HUDEP-2 (cell line): ENCODE results near the gene SLC25A12.
"Not testable (repeated sequence)": the region's sequence is repeated elsewhere in the genome, so short reads cannot be mapped to it uniquely, and the experiment has no call there.

Experiments
- DNase-seq, 76 experiments: peaks; one replicate each; lab custom pipeline; 2025; ENCODE audit not compliant: unreplicated experiment in 76 of 76; lab: John Stamatoyannopoulos, UW

The SLC25A12 gene

DNA sequence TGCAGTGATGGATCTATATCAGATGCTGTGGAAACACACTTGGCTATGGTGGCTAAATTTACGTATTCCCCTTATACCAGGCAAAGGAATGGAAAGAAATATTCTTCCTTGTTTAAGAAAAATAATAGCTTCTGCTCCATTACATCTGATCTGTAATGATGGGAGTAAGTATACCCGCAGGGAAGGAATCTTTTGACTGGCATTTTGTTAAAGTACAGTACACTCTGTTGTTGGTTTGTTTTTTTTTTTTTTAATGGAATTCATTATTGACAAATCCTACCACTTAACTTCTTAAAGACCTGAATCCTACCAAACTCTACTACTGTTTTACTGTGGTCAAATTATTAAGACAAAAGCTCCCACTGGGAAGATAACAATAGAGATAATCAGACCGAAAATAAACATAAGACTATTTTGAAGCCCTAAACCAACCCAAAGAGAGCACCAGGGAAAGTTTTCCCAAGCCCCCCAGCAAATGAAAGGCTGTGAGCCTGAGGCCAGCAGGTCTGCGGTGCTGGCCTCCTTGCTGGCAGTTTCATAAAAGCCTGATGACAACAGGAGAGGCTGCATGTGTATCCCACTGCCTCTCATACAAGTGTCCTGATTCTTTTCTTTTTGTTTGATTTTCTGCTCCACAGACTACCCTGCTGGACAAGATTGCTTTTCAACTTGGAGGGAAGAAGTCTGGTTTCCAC is 101.0 kb downstream of the SLC25A12 start:
- no peak for DNase-seq

DNA sequence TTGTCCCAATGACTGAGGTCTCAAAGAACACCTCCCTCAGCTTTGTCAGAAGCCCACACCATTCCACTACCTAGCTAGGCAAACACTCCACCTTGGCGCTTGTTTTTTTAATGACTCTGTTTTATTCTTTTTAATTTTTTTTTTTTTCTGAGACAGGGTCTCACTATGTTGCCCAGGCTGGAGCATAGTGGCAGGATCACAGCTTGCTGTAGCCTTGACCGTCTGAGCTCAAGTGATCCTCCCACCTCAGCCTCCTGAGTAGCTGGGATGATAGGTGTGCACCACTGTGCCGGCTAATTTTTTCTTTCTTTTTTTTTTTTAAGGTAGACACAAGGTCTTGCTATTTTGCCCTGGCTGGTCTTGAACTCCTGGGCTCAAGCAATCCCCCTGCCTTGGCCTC is 101.9 kb downstream of the SLC25A12 start:
- DNase-seq, result no peak

DNA sequence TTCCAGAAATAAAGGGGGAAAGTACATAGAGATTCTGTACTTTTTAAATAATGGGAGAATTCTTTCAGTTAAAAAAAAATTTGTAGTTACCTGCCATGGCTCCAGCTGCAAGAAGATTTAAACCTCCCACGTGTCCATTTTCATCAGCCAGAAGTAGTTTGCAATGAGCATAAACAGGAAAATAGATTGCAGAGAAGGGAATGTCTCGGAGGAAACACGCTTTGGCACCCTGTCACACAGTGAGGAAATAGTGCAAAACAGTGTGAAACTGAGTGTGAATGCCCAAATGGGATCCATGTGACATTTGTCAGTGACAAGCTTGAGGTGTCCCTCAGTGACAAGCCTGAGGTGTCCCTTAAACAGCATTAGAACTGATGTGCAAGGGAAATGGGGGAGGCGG is 102.7 kb downstream of the SLC25A12 start:
- no peak for DNase-seq

- no peak for DNase-seq
Observed at GRCh38 chr2:171789956-171790355, 104.1 kb downstream of the SLC25A12 start.

DNA sequence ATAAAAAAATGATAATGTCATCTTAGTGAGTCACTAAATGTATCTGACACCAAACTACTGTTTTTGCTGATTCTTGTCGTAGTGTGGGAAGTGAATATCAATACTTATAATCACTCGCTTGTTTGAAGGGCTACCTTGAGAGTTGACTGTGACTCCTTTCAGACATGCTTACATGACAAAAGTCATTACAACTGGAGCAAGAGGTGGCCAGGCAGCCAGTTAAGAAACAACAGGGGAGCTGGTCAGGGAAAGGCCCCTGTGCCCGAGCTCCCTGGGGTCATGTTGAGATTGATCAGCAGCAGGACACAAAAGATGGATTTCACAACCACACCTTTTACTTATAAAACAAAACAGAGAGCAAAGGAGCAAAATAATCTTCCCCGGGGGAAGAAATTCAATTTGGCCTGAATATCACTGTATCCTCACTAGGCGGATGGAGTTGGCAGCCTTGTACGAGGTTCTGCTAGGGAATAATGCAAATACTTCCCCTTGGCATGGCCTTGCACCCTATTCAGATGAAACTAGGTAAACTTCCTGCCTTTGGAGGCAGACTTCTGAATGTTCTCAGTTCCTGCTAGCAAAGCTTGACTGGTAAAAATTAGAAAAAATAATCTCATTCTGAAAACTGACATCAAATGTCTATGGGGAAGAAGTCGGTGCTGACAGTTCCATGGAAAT is 105.6 kb downstream of the SLC25A12 start:
- no peak for DNase-seq

- DNase-seq, result no peak
Observed at GRCh38 chr2:171787333-171788072, 106.5 kb downstream of the SLC25A12 start.

DNA sequence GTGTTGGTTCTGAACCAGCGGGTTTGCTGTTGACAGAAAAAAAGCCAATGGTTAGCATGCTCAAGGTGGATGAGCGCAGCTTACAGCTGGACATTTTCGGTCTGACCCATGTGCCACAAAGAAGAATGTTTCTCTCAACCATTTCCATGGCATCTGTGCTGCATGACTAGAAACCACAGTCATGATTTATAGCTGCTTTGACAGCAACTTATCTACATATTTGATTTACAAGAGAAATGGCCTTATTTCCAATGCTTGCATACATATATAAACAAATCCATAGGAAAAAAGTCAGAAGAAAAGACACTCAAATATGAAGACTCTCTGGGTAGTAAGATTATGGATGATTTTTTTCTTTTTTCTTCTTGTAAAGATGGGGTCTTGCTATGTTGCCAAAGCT is 108.6 kb downstream of the SLC25A12 start:
- no peak for DNase-seq

DNA sequence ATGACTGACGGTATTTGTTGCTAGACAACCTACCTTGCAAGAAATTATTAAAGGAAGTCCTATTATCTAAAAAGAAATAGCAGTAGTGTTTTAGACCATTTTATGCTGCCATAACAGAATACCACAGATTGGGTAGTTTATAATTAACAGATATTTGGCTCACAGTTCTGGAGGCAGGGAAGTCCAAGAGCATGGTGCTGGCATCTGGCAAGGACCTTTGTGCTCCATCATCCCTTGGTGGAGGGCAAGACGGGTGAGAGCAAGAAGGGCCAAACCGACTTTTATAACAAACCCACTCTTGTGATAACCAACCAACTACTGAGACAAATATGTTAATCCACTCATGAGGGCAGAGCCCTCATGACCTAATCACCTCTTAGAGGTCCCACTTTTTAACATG is 115.5 kb downstream of the SLC25A12 start:
- DNase-seq, result no peak

GRCh38 chr2:171774581-171774980 is 119.5 kb downstream of the SLC25A12 start:
- DNase-seq, result not testable (repeated sequence)

- no peak for DNase-seq
Observed at GRCh38 chr2:171772373-171772772, 121.7 kb downstream of the SLC25A12 start.

GRCh38 chr2:171771463-171771862 is 122.6 kb downstream of the SLC25A12 start:
- DNase-seq, result no peak

DNA sequence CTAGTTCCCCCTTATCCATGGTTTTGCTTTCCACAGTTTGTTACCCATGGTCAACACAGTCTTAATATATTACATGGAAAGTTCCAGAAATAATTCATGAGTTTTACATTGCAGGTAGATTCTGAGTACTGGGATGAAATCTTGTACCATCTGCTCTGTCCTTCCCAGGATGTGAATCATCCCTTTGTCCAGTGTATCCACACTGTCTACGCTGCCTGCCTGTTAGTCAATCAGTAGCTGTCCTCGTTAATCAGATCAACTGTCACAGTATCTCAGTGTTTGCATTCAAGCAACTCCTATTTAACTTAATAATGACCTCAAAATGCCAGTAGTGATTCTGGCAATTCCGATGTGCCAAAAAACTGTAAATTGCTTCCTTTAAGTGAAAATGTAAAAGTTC is 130.4 kb downstream of the SLC25A12 start:
- DNase-seq, result no peak

DNA sequence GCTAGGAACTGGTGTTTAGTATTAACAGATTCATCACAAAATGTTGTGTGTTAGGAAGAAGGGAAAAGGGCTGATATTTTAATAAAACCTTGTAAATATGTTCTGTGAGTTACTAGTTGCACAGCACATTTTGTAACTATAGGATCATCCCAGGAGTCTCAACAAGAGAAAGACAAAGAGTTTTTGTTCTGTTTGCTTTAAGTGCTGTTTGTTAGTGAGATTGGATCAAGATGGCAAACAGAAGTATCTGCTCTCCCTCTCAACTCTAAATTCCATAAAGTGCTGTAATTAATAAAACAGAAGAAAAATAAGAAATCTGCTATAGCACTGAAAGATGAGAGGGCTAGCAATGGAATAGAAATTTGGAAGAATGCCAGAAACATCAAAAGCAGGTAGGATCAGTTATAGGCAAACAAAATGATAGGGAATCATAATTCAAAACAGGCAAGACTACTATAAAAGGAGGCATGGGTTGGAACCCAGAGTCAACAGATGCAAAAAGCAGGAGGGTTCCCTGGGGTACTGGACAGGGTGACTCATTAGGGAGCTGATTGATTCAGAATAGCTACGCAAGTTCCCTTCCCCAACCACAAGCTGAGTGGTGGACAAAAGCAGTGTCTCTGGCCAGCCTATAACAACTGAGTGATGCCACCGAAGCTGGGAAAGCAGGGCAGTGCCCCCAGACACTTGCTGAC is 131.0 kb downstream of the SLC25A12 start:
- no peak for DNase-seq

DNA sequence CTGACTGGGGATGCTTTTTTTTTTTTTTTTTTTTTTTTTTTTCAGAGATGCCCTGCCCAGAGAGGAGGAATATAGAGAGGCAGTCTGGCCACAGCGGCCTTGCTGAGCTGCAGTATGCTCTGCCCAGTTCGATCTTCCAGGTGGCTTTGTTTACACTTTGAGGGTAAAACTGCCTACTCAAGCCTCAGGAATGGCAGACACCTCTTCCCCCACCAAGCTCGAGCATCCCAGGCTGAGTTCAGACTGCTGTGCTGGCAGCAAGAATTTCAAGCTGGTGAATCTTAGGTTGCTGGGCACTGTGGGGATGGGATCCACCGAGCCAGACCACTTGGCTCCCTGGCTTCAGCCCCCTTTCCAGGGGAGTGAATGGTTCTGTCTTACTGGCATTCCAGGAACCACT is 132.9 kb downstream of the SLC25A12 start:
- DNase-seq, result not testable (repeated sequence)

GRCh38 chr2:171758762-171759161 is 135.3 kb downstream of the SLC25A12 start:
- not testable (repeated sequence) for DNase-seq

DNA sequence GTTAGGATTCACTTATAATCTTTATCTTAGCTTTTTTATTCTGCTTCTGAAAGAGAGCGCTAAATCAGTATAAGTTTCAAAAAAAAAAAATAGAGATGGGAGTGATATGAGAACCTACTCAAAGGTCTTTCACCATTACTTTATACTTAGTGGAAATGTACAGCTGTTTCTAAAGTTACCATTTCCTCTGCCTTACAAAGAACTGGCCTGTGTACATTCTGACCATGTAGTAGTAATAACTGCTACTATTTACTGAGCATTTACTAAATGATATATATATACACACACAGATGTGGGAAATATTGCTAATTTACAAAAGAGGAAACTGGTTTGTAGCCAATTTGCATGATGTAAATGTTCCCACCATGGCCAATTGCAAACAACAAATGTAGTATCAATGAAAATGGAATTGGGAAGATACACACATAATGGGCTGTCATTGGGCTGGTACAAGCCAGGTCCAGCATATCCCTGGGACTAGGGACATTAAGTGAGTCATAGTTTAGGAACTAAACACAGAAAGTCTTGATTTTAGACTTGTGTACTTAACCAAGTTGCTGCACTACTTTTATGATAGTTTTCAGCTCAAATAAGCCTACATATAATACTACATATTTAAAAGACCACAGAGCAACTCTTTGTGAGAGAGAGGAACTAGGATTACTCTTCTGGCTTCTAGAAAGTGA is 139.6 kb downstream of the SLC25A12 start:
- DNase-seq, result no peak

DNA sequence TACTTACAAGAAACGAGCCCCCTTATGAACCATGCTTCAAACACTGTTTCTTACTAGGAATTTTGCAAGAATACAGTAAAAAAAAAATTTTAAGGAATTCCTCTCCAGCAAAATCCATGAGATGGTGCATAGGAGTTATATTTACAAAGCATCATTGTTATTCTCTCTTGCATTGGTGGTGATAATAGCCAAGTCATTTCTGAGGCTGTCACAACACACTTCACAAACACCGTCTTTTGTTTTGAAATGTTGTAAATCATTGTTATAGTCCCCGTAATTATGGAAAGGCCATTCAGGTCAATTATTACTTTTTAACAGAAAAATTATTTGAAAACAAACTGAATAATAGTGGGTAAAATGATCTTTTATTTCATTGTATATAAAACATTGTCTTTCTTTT is 146.7 kb downstream of the SLC25A12 start:
- no peak for DNase-seq

GRCh38 chr2:171745806-171746205 is 148.2 kb downstream of the SLC25A12 start:
- no peak for DNase-seq

- DNase-seq, result no peak
Observed at GRCh38 chr2:171745141-171745540, 148.9 kb downstream of the SLC25A12 start.

DNA sequence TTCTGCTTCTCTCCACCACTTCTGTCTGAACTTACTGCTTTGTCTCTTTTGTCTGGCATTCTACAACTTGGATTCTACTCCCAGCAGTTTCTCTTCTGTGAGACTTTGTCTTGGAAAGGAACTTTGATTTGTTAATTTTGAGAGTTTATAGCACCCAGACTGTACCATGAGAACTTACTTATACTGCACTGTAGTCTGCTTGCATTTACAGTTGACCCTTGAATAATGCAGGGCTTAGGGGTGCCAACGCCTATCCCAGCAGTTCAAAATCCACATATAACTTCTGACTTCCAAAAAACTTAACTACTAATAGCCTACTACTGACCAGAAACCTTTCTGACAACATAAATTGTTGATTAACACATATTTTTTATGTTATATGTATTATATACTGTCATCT is 151.3 kb downstream of the SLC25A12 start:
- DNase-seq, result no peak

GRCh38 chr2:171741189-171741588 is 152.9 kb downstream of the SLC25A12 start:
- DNase-seq, result no peak
